NCI-H2171 treated with DMSO at 0.1 percent for 48 hours (cell line): ENCODE measurements around the gene DUT.
"Not testable (repeated sequence)": the region's sequence is repeated elsewhere in the genome, so short reads cannot be mapped to it uniquely, and the experiment has no call there.

Experiments
- DNase-seq: peaks from one replicate; lab custom pipeline; 2025; lab: John Stamatoyannopoulos, UW

The DUT gene

DNA sequence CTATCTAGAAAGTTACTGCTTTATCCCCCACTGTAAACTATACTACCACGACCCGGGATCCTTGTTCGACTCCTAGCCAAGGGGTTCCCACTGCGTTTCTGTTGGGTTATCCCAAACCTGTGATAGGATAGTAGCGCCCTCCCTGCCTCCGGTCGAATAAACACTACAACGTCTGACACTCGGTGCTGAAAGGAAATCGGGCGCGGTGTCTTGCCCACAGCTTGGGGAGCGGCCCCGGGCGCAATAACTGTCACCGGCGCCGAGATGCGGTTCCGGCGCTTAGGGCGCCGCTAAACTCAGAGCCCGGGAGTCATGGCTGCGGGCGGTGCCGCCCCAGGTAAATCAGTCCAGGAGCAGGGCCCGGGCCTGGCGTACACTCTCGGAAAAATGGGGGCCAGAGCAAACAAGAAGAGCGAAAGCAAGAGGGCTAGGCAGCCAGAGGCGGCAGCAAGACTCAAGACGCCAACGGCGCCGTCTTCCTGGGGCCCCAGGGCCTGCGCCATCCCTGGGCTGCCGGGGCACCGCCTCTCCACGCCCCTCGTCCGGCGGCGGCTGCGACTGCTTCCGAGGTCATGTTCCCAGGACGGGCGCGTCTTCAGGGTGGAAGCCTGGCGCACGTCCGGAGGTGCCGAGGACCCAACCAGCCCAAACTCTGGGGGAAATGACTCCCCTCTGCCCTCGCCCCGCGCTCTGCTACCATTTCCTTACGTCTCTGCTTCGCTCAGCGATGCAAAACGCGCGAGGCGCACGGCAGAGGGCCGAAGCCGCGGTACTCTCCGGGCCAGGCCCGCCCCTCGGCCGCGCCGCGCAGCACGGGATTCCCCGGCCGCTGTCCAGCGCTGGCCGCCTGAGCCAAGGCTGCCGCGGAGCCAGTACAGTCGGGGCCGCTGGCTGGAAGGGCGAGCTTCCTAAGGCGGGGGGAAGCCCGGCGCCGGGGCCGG, at the start of gene DUT:
TSS of gene DUT (plus strand) at position 575 of the 941 bp plus-strand sequence. CDS start at position 662, 87 bp downstream.
- peak; percentile 82 for DNase-seq

DNA sequence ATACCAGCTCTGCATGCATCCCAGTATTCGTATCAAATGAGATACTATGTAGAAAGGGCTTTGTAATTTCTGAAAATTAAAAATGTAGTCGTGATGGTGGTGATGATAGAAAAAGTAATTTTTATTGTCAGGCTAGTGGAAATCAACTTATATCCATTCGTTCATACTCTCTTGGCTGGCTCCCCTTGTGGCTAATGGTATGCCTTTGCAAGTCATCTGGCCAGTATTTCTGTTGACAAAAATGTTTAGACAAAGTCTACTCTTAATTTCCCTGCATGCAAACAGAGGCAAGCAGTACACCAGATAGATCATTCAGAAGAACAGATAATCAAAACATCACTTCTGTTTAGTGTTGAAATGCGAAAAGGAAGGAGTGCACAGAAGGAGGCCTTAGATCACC, 49.6 kb upstream of the DUT start:
- DNase-seq: no peak

DNA sequence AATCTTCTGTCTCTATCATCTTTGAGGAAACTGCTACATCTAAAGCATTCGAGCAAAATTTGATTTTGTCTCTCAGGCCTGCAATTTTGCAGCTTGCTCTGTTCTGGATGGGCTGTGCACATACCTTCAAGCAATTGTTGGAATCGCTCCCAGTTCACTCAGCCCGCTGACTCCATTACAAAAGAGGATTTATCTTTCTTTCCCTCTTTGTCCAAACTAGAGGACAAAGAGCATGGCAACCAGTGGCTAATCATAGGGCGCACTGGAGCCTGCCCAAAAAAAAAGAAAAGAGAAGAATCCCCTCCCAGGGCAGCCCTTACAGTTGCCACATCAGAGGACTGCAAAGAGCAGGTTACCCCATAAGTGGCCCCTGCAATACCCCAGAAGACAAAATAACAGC, 49.0 kb upstream of the DUT start:
- DNase-seq: no peak

DNA sequence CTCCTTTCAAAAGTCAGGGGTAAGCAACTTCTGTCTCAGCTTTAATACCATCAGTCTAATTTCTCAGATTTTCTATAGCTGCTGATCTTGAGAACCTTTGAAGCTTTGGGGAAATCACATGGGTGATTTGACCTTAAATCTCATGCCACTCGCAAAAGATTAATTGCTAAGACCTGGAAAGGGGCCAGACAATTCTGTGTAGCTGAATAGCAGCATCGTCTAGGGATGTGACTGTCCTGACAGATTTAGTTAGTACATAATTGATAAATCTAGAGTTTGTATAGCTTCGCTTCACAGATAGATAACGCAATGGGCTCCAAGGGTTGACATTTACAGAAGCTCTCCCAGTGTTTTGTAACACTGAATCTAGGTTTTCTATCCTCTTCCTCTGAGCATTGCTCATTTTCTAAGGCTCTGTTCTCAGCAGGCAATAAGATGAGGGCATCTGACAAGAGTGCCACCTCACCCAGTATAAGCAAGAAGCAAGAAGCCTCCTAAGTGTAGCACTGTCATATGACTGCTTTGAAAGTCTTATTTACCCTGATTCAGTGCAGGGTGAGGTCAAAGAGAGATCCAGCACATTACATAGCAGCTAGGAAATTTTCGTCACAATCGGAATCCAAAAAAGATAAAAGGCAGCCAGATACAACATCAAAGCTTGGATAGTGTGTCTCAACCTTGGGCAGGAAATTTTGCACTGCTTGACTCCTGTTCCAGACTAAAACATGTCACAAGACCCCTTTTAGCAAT, 47.7 kb upstream of the DUT start:
- peak; percentile 26 for DNase-seq

DNA sequence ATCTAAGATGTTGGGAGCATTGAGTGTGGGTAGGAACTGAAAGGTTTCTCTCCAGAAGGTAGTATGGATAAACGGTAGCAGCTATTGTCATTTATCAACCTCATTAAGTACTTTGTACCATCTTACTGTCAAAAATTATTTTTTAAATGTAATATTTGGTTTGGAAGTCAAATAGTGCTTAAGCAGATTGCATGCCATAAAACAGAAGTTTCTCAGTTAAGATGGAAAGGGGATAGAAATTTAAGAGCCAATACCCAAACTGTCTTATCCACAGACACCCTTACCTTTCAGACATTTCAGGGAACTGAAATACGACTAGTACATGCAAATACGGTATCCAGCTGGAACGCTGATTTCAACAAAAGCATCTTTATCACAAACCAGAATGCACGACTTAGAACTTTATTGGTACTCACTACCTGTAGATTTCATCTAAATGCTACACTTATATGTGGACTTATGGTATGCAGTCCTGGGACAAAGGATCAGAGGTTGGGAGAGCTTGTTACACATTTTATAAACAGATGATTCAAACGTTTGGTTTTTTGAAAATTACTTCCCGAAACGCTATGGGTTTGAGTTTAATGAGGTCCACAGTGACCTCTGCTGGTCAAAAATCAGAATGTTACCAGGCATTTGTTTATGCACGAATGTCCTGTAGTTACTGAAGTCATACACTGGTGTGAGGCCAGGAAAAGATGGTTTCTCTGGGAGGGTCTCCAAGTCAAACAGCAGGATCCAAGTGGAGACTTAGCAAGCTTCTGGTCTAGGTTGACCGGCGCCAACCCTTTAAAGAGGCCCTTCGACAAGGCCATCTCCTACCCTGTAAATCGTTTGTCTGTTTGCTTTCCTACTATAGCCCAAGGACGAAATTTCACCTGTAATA, 45.7 kb upstream of the DUT start:
- peak; percentile 67 for DNase-seq

DNA sequence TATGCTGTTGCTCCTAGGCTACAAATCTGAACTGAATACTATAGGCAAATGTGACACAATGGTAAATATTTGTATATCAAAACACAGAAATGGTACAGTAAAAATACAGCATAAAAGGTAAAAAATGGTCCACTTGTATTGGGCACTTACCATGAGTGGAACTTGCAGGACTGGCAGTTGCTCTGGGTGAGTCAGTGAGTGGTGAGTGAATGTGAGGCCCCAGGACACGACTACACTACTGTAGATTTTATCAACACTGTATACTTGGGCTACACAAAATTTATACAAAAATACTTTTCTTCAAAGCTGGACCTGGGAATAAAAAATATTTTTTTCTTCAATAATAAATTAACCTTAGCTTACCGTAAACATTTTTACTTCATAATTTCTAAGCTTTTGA, 41.6 kb upstream of the DUT start:
- DNase-seq: no peak

DNA sequence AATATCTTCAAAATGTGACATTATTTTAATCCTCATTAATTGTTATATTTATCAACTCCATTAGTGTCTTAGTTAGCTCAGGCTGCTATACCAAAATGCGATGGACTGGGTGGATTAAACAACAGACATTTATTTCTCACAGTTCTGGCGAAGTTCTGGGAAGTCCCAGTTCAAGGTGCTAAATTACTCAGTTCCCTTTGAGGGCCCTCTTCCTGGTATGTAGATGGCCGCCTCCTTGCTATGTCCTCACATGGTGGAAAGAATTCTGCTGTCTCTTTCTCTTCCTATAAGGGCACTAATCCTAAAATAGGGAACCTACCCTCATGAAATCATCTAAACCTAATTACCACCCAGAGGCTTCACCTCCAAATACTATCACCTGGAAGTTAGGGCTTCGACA, 38.8 kb upstream of the DUT start:
- DNase-seq: no peak

- no peak for DNase-seq
Observed at GRCh38 chr15:48297668-48298067, 33.6 kb upstream of the DUT start.

DNA sequence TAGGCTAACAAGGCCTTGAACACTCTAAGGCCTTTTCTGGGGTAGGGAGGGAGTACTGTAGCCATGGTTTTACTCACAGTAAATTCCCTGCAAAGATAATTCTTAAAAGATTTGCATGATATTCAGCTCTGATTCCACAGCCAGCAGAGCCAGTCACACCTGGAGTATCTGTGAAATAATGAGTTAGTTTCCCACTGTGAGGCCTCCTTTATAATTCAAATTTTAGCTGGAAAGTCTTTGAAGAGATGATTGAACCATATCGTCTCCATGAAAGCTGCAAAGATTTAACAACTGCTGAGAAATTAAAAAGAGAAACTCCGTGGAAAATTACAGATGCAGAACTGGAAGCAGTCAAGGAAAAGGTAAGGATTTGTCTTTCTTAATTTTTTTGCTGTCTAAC, 32.3 kb upstream of the DUT start:
- DNase-seq: no peak

DNA sequence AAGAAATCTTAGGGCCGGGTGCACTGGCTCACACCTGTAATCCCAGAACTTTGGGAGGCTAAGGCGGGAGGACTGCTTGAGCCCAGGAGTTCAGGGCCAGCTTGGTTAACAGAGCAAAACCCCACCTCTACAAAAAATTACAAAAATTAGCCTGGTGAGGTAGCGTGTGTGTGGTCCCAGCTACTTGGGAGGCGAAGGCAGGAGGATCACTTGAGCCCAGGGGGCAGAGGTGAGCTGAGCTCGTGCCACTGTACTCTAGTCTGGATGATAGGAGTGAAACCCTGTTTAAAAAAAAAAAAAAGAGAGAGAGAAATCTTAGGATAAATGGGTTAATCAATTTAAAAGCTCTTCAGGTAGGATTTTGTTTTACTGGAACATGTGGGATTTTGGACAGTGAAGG, 31.2 kb upstream of the DUT start:
- DNase-seq: no peak

DNA sequence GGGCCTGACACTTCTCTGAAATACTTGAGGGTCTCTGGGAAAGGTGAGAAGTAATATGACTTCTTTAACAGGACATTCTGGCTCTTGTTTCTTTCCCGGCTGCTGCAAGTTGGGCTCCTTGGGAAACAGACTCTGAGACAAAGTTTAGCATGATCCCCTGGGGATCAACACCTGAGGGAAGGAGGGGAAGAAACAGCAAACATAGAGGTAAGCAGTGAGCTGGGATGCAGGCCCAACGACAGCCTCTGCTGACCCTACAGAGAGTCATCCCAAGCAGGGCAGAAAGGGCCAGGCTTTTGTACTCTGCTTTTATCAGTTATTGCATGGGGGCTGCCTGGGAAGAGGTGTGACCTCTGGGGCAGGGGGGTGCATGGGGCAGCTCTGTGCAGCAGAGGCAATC, 26.8 kb upstream of the DUT start:
- no peak for DNase-seq

DNA sequence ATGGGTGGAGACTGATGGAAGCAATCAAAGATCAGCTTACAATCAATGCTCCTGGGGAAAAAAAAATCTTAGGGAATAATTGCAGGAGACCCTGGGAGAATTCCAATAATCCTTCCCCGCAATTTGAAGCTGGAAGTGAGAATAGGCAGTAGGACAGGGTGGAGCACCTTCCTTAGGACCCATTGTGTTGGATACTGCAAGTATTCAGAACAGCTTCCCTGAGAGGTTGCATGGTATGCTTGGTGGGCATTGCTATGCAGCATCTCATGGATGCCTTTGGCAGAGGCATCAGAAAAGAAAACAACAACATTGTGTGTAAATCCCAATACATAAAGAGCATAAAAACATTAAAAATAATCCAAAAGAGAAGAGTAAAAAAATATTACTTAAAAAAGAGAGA, 24.6 kb upstream of the DUT start:
- DNase-seq: no peak

- DNase-seq: no peak
Observed at GRCh38 chr15:48307586-48307985, 23.6 kb upstream of the DUT start.

- DNase-seq: no peak
Observed at GRCh38 chr15:48309740-48310139, 21.5 kb upstream of the DUT start.

DNA sequence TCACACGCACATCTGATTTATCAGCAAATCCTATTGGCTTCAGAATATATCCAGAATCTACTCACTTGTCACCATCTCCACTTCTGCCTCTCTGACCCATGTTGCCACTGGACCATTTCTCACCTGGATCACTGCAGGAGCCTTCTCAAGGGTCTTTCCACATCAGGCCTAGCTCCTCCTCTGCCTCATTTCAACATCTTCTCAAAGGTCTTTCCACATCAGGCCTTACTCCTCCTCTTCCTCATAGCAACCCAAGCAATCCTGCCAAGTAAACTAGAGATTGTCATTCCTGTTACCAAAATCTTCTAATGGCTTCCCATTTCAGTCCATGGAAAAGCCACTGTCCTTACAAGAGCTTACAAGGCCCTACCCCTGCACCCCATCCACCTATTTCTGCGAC, 18.0 kb upstream of the DUT start:
- DNase-seq: no peak

GRCh38 chr15:48315041-48315440, 16.2 kb upstream of the DUT start:
- DNase-seq: no peak

- DNase-seq: no peak
Observed at GRCh38 chr15:48317221-48317620, 14.0 kb upstream of the DUT start.

GRCh38 chr15:48318131-48318530, 13.1 kb upstream of the DUT start:
- no peak for DNase-seq

DNA sequence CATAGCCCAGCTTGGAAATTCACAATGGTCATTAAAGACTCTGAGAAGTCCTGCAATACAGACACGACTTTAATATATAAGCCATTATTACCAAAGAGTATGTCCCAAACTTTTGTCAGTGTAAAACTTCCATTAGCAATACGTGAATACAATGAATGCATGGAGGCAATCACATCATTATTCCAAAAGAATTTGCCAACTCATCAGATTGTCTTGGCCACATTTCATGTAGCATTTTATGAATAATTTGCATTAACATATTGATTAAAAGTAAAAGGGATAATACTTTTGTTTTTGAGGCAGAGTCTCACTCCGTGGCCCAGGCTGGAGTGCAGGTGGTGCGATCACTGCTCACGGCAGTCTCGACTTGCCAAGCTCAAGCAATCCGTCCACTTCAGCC, 7.9 kb upstream of the DUT start:
- no peak for DNase-seq

GRCh38 chr15:48324949-48325348, 6.3 kb upstream of the DUT start:
- no peak for DNase-seq

DNA sequence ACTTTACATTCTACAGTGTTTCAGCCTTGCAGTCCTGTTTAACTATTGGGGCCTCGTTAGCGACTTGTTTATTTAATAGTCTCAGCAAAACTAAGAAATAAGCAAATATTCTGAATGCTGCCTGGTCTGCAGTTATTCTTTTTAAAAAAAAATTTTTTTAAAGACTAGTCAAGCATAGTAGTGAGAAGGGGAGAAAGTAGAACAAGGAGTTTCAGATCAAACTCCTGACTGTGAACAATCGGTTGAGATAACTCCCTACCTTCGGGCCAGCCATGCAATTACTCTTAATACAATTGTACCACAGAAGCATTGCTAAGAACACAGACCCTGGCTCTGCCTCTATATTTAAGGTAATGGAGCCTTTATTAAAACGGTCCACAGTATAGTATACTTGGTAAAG, 5.8 kb upstream of the DUT start:
- no peak for DNase-seq

DNA sequence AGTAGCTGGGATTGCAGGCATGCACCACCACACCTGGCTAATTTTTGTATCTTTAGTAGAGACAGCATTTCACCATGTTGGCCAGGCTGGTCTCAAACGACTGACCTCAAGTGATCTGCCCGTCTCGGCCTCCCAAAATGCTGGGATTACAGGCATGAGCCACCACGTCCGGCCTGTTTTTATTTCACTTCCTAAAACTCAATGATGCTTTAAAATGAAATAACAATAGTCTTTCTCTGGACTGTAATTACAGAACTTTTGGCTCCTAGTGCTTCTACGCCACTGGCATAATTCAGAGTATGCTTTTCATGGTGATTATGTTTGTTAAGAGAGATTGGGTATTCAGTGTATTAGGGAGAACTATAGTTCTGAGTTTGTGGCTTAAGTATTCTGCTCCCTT, 5.0 kb upstream of the DUT start:
- DNase-seq: not testable (repeated sequence)
